Neural crest cell (in vitro differentiated cells): ENCODE results near the gene APBA1. TPM values are rescaled to one million over a fixed set of nuclear protein-coding genes. Genes with fewer than 3 reads are reported as not detected.
A peak's percentile ranks its signal among the peaks of the same experiment; 100 is the strongest.

ENCODE experiments used
- DNase-seq: peaks from one replicate; pipeline ENCODE4 v3.0.0; 2021; ENCODE audit warnings: low read depth, mixed read lengths, low spot score
- H3K27ac Mint-ChIP-seq: one replicate; pipeline ENCODE4 v1.8.0; 2021; ENCODE audit warnings: mild to moderate bottlenecking, mixed read lengths; ENCODE audit not compliant: unreplicated experiment
- H3K27me3 Mint-ChIP-seq: 2 replicates; pipeline ENCODE4 v1.8.0; 2021; ENCODE audit warnings: low read depth, mild to moderate bottlenecking, mixed read lengths
- H3K36me3 Mint-ChIP-seq: 2 replicates; pipeline ENCODE4 v1.8.0; 2021; ENCODE audit warnings: low read depth, mild to moderate bottlenecking, mixed read lengths
- H3K4me1 Mint-ChIP-seq: 2 replicates; pipeline ENCODE4 v1.8.0; 2021; ENCODE audit warnings: mixed read lengths
- H3K4me3 Mint-ChIP-seq: one replicate; pipeline ENCODE4 v1.8.0; 2021; ENCODE audit warnings: mild to moderate bottlenecking, mixed read lengths
- H3K9me3 Mint-ChIP-seq: 2 replicates; pipeline ENCODE4 v1.8.0; 2021; ENCODE audit warnings: mixed read lengths
- CTCF ChIP-seq: fragments of 200-600 bp; sonication (generic); conservative IDR thresholded peaks from 2 replicates; pipeline ENCODE4 v1.5.0; 2021; ENCODE audit warnings: antibody characterized with exemption, mild to moderate bottlenecking
- total RNA-seq: library from RNA; stranded (reverse); gene quantifications from 2 replicates; pipeline ENCODE4 v1.2.1, GENCODE V29; 2021

APBA1 gene
- total RNA-seq, 1 donor from 2014 or later: 3.7 TPM

GRCh38 chr9:69673311-69673640 lies 1.1 kb upstream of the APBA1 start:
- Mint-ChIP-seq H3K27me3 (peaks cover 21% of the 10 kb centered on the region), H3K27ac (no peak overlapping the region), H3K36me3 (no peaks in the 10 kb centered on the region), H3K4me1 (peaks cover 17% of the 10 kb centered on the region), H3K4me3 (peak overlapping the region; percentile 90), H3K9me3 (no peaks in the 10 kb centered on the region)
- no peak for DNase-seq
- TF ChIP-seq CTCF: no peak

GRCh38 chr9:69672596-69673310 lies 582 bp upstream of the APBA1 start:
- Mint-ChIP-seq H3K27ac (peak overlapping the region; percentile 72), H3K36me3 (no peaks in the 10 kb centered on the region), H3K27me3 (peaks cover 21% of the 10 kb centered on the region), H3K9me3 (no peaks in the 10 kb centered on the region), H3K4me1 (peaks cover 17% of the 10 kb centered on the region), H3K4me3 (peak overlapping the region; percentile 90)
- DNase-seq: peak; percentile 85
- peak; percentile 93 for TF ChIP-seq CTCF

- TF ChIP-seq CTCF: no peak
- no peak for DNase-seq
- Mint-ChIP-seq H3K4me1 (peaks cover 17% of the 10 kb centered on the region), H3K36me3 (no peaks in the 10 kb centered on the region), H3K9me3 (no peaks in the 10 kb centered on the region), H3K4me3 (peak overlapping the region; percentile 87), H3K27ac (peak overlapping the region; percentile 79), H3K27me3 (peaks cover 21% of the 10 kb centered on the region)
These were observed 776 bp downstream of the APBA1 start for GRCh38 chr9:69671311-69671878.

GRCh38 chr9:69667306-69667705 lies 4.9 kb downstream of the APBA1 start:
- Mint-ChIP-seq H3K9me3 (no peaks in the 10 kb centered on the region), H3K27ac (no peak overlapping the region), H3K36me3 (no peaks in the 10 kb centered on the region), H3K4me3 (no peak overlapping the region), H3K4me1 (peaks cover 10% of the 10 kb centered on the region), H3K27me3 (peaks cover 21% of the 10 kb centered on the region)
- no peak for TF ChIP-seq CTCF
- DNase-seq: no peak

- no peak for DNase-seq
- Mint-ChIP-seq H3K27ac (no peak overlapping the region), H3K9me3 (no peaks in the 10 kb centered on the region), H3K4me3 (no peak overlapping the region), H3K36me3 (no peaks in the 10 kb centered on the region), H3K27me3 (no peaks in the 10 kb centered on the region), H3K4me1 (no peaks in the 10 kb centered on the region)
- no peak for TF ChIP-seq CTCF
These were observed 11.9 kb downstream of the APBA1 start for GRCh38 chr9:69660304-69660703.
